ENCODE measurements around the gene ZNF354B. TPM values are rescaled to one million over a fixed set of nuclear protein-coding genes. Genes with fewer than 3 reads are reported as not detected.
"Not testable (repeated sequence)": the region's sequence is repeated elsewhere in the genome, so short reads cannot be mapped to it uniquely, and the experiment has no call there.

Gene ZNF354B
- total and polyA plus RNA-seq, 4 donors: 1.9 to 8.3 (median 4.0) TPM

GRCh38 chr5:178839319-178839704, 20.4 kb upstream of the ZNF354B start:
- H3K9me3 ChIP-seq (ENCODE audit: control insufficient read depth in 4 of 4, low read length in 3 of 4): peaks cover 0 to 4% (median 2%) of the 10 kb centered on the region in 4 donors
- no peaks in the 10 kb centered on the region for H3K4me1 ChIP-seq (ENCODE audit: control insufficient read depth in 4 of 4, insufficient read depth in 4 of 4, low read length in 3 of 4)
- peak; percentile 75 for DNase-seq (ENCODE audit: low spot score)
- H3K36me3 ChIP-seq (ENCODE audit: control insufficient read depth in 4 of 4, insufficient read depth in 3 of 4, low read depth in 1 of 4, low read length in 3 of 4): no peaks in the 10 kb centered on the region
- no peak overlapping the region for H3K9ac ChIP-seq (ENCODE audit: low read depth in 1 of 2, low read length in 2 of 2)
- TF ChIP-seq FOXA1 (IDR thresholded peaks at IDR 0.05) (no peak), RAD21 (IDR thresholded peaks at IDR 0.05) (peak; percentile 68 to 81), YY1 (IDR thresholded peaks at IDR 0.05) (no peak), NR2F2 (IDR thresholded peaks at IDR 0.05) (no peak), REST (IDR thresholded peaks at IDR 0.05) (no peak), CTCF (IDR thresholded peaks at IDR 0.05; ENCODE audit: low read depth, low read length, missing input control) (peak; percentile 41)
- no peaks in the 10 kb centered on the region for H3K27me3 ChIP-seq (ENCODE audit: control insufficient read depth in 4 of 4, insufficient read depth in 4 of 4, low read length in 3 of 4)
- H3K4me3 ChIP-seq (ENCODE audit: low read depth in 1 of 3, low read length in 3 of 3): no peak overlapping the region
- 18% methylated on average over 6 of the region's 6 CpGs for WGBS
- no peak overlapping the region for H3K27ac ChIP-seq (ENCODE audit: low read depth in 1 of 2, low read length in 2 of 2)

- not testable (repeated sequence) for DNase-seq (ENCODE audit: low spot score); H3K27me3 ChIP-seq (ENCODE audit: control insufficient read depth in 4 of 4, insufficient read depth in 4 of 4, low read length in 3 of 4); H3K27ac ChIP-seq (ENCODE audit: low read depth in 1 of 2, low read length in 2 of 2); H3K4me3 ChIP-seq (ENCODE audit: low read depth in 1 of 3, low read length in 3 of 3); H3K4me1 ChIP-seq (ENCODE audit: control insufficient read depth in 4 of 4, insufficient read depth in 4 of 4, low read length in 3 of 4); H3K36me3 ChIP-seq (ENCODE audit: control insufficient read depth in 4 of 4, insufficient read depth in 3 of 4, low read depth in 1 of 4, low read length in 3 of 4); H3K9me3 ChIP-seq (ENCODE audit: control insufficient read depth in 4 of 4, low read length in 3 of 4); H3K9ac ChIP-seq (ENCODE audit: low read depth in 1 of 2, low read length in 2 of 2)
- WGBS: 88% methylated on average over 11 of the region's 11 CpGs
These were observed 19.4 kb upstream of the ZNF354B start for GRCh38 chr5:178840399-178840798.

GRCh38 chr5:178849316-178849715, 10.4 kb upstream of the ZNF354B start:
- H3K27me3 ChIP-seq (ENCODE audit: control insufficient read depth in 4 of 4, insufficient read depth in 4 of 4, low read length in 3 of 4): no peaks in the 10 kb centered on the region
- no peaks in the 10 kb centered on the region for H3K36me3 ChIP-seq (ENCODE audit: control insufficient read depth in 4 of 4, insufficient read depth in 3 of 4, low read depth in 1 of 4, low read length in 3 of 4)
- 82% methylated on average over 5 of the region's 5 CpGs for WGBS
- no peaks in the 10 kb centered on the region for H3K4me1 ChIP-seq (ENCODE audit: control insufficient read depth in 4 of 4, insufficient read depth in 4 of 4, low read length in 3 of 4)
- DNase-seq (ENCODE audit: low spot score): no peak
- peaks cover 0 to 5% (median 0%) of the 10 kb centered on the region in 4 donors for H3K9me3 ChIP-seq (ENCODE audit: control insufficient read depth in 4 of 4, low read length in 3 of 4)
- no peak overlapping the region for H3K27ac ChIP-seq (ENCODE audit: low read depth in 1 of 2, low read length in 2 of 2)
- H3K9ac ChIP-seq (ENCODE audit: low read depth in 1 of 2, low read length in 2 of 2): no peak overlapping the region
- H3K4me3 ChIP-seq (ENCODE audit: low read depth in 1 of 3, low read length in 3 of 3): no peak overlapping the region
- TF ChIP-seq NR2F2 (IDR thresholded peaks at IDR 0.05) (no peak), EGR1 (IDR thresholded peaks at IDR 0.05; ENCODE audit: low read depth in 2 of 2) (no peak), ZBTB33 (IDR thresholded peaks at IDR 0.05) (no peak), MAX (IDR thresholded peaks at IDR 0.05) (no peak), RAD21 (IDR thresholded peaks at IDR 0.05) (no peak), GABPA (IDR thresholded peaks at IDR 0.05 in 1 of 2, conservative IDR thresholded peaks at IDR 0.05 in 1 of 2) (no peak), SP1 (IDR thresholded peaks at IDR 0.05) (no peak), YY1 (IDR thresholded peaks at IDR 0.05) (no peak), JUND (IDR thresholded peaks at IDR 0.05) (no peak), HNF4A (conservative IDR thresholded peaks at IDR 0.05) (no peak), RXRA (IDR thresholded peaks at IDR 0.05) (no peak), HNF4G (IDR thresholded peaks at IDR 0.05) (no peak), TAF1 (conservative IDR thresholded peaks at IDR 0.05) (no peak), REST (IDR thresholded peaks at IDR 0.05) (no peak)
